ENCODE results near the gene RPTOR.
A peak's percentile ranks its signal among the peaks of the same experiment; 100 is the strongest.
"Not testable (repeated sequence)": the region's sequence is repeated elsewhere in the genome, so short reads cannot be mapped to it uniquely, and the experiment has no call there.

The RPTOR gene

GRCh38 chr17:80873307-80873951 lies 328.8 kb downstream of the RPTOR start:
- DNase-seq: no peak

- no peak for DNase-seq
These were observed 330.3 kb downstream of the RPTOR start for GRCh38 chr17:80874866-80875445.

- not testable (repeated sequence) for DNase-seq
These were observed 330.9 kb downstream of the RPTOR start for GRCh38 chr17:80875480-80875995.

GRCh38 chr17:80876456-80876949 lies 331.9 kb downstream of the RPTOR start:
- not testable (repeated sequence) for DNase-seq

- DNase-seq: peak; percentile 71
These were observed 332.5 kb downstream of the RPTOR start for GRCh38 chr17:80876950-80877728.

- DNase-seq: no peak
These were observed 333.2 kb downstream of the RPTOR start for GRCh38 chr17:80877729-80878303.

GRCh38 chr17:80878876-80879722 lies 334.5 kb downstream of the RPTOR start:
- DNase-seq: no peak

GRCh38 chr17:80879723-80880647 lies 335.3 kb downstream of the RPTOR start:
- peak; percentile 31 for DNase-seq

GRCh38 chr17:80880648-80880985 lies 336.0 kb downstream of the RPTOR start:
- DNase-seq: no peak

- no peak for DNase-seq
These were observed 336.7 kb downstream of the RPTOR start for GRCh38 chr17:80881306-80881705.

GRCh38 chr17:80882323-80882722 lies 337.7 kb downstream of the RPTOR start:
- DNase-seq: no peak

GRCh38 chr17:80882926-80883685 lies 338.5 kb downstream of the RPTOR start:
- DNase-seq: no peak

GRCh38 chr17:80883831-80884735 lies 339.4 kb downstream of the RPTOR start:
- no peak for DNase-seq

GRCh38 chr17:80884811-80885210 lies 340.2 kb downstream of the RPTOR start:
- no peak for DNase-seq

- DNase-seq: no peak
These were observed 341.4 kb downstream of the RPTOR start for GRCh38 chr17:80885947-80886582.

- DNase-seq: no peak
These were observed 342.3 kb downstream of the RPTOR start for GRCh38 chr17:80886641-80887573.

GRCh38 chr17:80887639-80888175 lies 343.1 kb downstream of the RPTOR start:
- no peak for DNase-seq

Measured in stimulated activated CD4-positive, alpha-beta T cell treated with anti-CD3 and anti-CD28 coated beads, Interleukin-4, amount 100 ng/mL, for 1 hour (primary cell).